Fibroblast of skin of right quadriceps (primary cell): ENCODE measurements around the gene MRPL40.
"Not testable (repeated sequence)": the region's sequence is repeated elsewhere in the genome, so short reads cannot be mapped to it uniquely, and the experiment has no call there.

Source experiments
- DNase-seq: peaks from one replicate; pipeline ENCODE4 v3.0.0-alpha.2; 2013

The MRPL40 gene

DNA sequence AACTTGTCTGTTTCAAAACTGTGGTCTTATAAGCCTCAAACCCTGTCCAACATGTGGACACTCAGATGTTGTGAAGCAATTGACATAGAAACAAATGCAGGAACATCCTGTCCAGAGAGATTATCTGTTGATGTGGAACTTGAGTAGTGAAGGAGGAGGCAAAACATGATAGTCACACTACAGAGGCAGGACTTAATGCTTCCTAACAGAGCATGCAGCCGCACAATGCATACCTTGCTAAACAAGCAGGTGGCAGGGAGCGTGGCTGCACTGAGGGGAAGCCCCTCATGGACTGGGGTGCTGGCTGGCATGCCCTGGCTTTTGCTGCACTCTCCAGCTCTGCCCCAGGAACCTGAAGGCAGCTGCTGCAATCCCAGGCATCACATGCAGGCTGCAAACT is 9.8 kb downstream of the MRPL40 start:
- DNase-seq, result no peak

DNA sequence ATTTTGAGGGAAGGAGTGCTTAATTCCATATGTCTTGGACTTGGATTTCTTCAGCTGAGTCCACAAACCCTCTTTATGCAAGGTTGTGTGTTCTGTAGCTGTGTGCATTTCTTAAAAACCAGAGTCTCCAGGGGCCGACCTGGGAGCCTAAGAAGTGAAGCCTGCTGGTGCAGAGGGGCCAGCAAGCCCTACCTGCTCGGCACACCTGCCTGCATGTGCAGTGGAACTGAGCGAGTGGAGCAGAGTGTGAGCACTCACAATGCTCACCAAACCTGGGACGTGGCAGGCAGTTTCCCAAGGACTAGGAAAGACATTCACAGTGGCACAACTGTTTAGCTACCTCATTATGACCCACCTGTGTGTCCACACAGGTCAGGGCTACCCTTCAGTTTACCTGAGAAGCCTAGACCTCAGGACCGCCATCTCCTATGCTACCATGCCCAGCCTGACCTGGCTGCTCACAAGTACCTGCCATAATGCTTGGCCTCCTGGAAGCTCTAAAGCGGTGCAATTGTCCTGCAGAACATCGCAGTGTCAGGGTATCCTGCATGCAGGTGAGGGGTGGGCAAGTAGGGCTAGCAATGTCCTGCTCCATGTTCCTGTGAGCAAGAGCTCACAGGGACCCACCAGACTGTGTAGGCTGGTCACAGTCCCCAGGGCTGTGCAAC is 11.3 kb downstream of the MRPL40 start:
- DNase-seq, result no peak

DNA sequence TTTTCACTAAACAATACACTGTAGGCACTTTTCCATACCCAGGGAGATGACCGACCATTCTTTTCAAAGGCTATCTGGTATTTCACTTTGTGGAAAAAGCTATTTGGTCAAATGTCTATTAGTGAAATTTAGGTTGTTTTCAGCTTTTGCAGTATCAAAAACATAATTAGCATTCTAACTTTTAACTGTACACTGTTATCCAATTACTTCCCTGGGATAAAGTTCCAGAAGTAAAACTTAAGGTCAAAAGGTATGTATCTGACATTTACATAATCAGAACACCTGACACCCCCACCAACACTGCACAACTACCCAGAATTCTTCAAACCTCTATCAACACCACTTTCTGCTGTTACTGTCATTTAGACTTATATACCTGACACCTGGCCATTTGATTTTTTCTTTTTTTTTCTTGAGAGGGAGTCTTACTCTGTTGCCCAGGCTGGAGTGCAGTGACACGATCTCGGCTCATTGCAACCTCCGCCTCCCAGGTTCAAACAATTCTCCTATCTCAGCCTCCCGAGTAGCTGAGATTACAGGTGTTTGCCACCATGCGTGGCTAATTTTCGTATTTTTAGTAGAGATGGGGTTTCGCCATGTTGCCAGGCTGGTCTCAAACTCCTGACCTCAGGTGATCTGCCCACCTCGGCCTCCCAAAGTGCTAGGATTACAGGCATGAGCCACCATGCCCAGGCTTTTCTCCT is 13.1 kb downstream of the MRPL40 start:
- DNase-seq, result not testable (repeated sequence)

DNA sequence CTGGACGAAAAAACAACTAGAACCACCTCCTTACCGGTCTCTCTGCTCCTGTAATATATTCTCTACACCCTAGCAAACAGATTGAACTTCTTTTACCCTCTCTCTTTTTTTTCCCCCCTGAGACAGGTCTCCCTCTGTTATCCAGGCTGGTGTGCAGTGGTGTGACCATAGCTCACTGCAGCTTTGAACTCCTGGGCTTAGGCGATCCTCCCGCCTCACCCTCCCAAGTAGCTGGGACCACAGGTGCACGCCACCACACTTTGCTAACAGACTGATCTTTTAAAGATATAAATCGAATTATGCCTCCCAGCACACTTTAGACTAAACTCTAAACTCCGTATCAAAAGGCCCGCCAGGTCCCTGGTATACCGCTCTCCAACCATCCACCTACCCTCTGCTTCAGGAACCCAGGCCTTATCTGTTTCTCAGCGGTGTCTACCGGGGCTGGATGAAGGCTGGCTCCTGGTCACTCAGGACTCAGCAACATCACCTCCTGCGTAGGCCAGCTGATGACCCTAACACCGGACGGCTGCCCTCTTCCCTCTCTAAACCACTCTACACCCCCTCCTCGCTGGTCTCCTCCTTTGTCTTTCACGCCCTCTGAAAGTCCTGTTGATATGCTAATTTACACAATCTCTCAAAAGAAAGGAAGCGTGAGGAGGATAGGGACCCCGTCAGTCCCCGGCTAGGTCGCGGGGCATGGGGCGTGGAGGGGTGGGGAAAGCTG is 14.4 kb downstream of the MRPL40 start:
- DNase-seq, result no peak

DNA sequence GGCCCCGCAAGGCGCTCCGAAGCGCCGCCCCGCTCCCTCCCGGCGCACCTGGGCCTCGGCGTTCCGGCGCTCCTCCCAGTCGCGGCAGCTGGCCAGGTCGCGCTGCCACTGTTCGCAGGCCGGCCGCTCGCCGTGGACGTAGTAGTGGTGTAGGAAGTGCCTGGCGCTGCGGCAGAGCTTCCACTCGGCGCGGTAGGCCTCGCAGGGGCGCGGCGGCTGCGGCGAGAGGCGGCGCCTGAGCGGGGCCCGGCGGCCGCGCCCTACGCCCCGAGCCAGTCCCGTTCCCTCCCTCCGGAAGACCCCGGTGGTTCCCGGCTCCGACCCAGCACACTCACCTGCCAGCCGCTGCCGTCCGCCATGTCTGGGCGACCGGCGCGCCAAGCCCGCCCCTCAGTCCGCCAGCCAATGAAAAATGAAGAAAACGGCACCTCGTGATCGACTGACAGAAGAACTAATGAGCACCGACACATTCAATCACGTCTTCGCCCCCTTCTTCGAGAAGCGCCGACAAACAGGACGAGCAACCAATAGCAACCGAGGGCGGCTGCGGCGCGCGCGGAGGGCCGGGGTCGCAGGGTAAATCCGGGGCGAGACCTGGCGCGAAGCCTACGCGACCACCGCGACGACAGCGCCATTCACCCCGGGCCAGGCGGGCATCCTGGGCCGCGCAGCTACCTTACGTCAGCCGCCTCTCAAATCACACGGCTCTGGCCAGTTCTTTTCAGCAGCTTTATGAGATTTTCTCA is 15.2 kb downstream of the MRPL40 start, which contains the start of gene C22orf39:
Gene C22orf39, minus strand, starts transcription at position 382 of the 746 bp plus-strand sequence. Its CDS starts 23 bp downstream, at position 359.
- DNase-seq, result peak; percentile 91

DNA sequence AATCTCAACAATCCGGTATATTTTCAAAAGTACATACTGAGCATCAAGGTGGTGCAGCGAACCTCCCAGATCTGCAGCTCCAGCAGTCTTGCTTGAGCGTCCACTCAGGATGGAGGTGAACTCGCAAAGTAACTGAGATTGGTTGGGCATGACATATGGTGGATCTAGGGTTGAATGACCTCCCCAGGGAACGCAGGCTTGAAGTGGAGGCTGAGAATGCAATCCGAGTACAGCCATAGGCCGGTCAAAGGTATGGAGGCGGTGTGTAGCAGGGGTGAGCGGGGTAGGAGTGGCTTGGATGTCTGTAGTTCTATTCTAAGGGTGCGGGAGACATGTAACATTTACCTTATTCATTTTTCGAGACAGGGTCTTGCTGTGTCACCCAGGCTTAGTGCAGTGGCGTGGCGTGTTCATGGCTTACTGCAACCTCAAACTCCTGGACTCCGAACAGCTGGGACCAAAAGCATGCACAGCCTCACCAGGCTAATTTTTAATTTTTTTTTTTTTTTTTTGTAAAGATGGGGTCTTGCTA is 15.8 kb downstream of the MRPL40 start:
- peak; percentile 69 for DNase-seq

DNA sequence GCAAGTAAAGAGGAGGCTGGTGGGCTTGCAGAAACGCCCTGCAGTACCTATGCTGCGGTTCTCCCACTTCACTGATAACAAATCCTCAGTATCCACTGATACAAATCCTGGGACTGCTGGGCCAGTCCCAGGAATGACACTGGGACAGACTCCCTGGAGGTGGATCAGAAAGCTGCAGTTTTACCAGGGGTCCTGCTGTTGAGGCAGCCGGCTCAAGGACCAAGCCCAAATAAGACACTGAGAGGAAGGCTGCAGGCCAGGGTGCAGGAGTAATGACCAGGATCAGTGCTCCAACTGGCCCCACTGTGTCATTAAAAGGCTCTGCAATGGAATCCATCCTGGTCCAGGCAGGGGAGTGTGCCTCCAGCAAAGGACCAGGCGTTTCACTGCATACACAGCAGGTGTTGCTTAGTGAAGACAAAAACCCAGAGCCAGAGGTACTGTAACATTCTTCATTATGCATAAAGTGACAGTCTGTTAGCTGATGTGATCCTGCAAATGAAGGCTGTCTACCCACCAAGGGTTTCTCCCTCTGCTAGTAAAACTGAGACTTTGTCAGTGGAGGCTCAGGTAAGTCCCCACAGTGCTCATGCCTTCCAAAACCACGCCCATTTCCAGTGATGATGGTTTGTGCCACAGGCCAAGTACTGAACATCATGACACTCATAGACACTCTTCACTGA is 16.5 kb downstream of the MRPL40 start:
- no peak for DNase-seq

DNA sequence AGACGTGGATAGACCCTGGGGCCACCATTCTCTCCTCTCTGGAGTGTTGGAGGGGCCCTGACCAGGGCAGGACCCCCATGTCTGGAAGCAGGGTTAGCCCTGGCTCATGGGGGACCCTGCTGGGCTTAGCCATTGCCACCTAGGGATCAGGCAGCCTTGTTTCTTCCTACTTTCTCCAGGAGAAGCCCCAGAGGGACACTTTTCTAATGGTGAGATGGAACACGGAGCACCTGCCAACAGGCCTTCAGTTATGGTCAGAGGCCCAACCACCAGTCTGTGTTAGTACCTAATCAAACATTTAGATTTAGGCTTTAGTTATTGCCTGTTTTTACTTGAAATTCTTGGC is 17.1 kb downstream of the MRPL40 start:
- DNase-seq, result no peak

DNA sequence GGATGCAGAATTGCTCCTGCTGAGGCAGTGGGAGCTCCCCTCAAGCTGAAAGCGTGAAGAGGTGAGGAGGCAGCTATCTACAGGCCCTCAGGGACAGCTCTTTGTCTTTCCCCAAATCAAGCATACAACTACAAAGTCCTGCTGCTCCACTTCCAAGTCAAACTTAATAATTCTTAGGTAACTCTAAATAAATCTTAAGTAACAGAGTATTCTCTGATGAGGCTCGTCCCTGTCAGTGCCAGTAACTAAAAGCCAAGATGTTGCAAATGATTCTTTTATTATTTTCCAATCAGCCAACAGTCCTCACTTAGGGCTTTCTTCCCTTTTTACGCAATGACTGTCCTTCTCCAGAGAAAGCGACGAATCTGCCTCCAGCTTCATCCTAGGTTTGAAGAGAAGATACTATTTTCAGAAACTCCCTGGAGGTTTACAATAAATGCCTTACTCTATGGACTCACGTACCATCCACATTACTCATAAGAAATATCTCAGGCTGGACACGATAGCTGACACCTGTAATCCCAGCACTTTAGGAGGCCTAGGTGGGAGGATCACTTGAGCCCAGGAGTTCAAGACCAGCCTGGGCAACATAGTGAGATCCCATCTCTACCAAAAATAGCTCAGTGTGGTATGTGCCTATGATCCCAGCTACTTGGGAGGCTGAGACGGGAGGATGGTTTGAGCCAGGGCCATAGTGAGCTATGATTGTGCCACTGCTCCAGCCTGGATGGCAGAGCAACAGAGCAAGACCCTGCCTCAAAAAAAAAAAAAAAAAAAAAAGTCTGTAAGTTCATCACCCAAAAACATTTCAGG is 18.2 kb downstream of the MRPL40 start:
- DNase-seq, result no peak

DNA sequence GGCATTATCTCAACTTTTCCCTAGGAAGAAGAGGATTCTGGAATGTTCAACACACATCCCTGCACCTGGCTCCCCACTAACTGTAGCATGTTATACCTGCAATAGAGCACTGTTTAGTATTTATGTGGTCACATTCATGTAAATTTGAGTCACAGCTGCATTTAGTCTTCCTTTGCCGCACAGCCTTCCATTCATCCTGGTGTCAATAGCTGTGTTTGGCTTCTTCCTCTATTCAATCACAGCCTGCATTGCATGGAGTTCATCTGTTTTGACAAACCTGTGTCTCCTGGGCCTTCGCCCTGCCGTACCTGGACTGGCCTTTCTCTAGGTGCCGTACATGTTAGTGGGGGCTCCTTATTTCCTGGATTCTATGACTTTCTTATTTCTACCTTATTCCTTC is 19.2 kb downstream of the MRPL40 start:
- DNase-seq, result no peak

DNA sequence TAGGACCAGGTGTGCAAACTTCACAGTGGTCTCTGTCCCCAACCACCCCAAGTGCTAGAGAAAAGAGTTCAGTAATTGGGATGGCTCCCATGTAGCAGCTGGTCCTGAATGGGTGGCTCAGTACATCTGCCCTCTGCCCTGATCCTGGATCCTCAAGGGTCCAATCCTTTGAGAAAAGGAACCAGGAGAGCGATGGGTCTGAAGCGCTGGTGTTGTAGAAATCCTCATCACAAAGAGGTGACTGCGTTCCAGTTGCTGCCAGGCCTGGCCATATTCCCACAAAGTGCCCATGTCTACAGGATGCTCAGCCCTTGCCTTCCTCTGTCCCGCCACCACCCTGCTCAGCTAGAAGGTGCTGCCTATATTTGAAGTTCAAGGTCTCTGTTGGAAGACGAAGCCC is 21.4 kb downstream of the MRPL40 start:
- DNase-seq, result no peak

DNA sequence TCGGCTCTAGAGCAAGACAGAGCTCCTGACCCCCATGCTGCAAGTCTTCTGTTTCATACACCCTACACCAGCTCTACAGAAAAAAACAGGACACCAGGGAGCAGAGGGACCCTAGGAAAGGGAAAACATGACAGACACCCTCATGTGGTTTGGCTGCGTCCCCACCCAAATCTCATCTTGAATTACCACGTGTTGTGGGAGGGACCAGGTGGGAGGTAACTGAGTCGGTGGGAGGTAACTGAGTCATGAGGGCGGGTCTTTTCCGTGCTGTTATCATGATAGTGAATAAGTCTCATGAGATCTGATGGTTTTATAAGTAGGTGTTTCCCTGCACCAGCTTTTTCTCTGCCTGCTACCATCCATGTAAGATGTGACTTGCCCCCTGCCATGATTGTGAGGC is 21.8 kb downstream of the MRPL40 start:
- DNase-seq, result no peak

DNA sequence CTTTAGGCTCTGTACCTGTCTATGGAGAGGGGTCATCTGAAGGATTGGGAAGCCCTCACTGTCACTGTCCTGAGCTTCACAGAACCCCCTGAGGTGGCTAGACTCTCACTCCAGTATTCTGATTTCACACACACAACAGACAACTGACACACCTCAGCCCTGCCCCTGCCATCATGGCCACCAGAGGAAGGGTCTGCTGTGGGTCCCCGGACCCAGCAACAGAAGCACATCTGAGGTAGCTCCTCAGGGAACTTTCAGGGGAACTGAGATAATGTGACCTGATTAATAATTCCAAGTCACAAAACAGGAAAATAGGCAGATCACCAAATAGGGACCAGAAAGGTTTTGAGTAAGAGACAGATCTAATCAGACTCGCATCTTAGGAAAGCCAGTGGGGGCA is 22.7 kb downstream of the MRPL40 start:
- DNase-seq, result no peak

DNA sequence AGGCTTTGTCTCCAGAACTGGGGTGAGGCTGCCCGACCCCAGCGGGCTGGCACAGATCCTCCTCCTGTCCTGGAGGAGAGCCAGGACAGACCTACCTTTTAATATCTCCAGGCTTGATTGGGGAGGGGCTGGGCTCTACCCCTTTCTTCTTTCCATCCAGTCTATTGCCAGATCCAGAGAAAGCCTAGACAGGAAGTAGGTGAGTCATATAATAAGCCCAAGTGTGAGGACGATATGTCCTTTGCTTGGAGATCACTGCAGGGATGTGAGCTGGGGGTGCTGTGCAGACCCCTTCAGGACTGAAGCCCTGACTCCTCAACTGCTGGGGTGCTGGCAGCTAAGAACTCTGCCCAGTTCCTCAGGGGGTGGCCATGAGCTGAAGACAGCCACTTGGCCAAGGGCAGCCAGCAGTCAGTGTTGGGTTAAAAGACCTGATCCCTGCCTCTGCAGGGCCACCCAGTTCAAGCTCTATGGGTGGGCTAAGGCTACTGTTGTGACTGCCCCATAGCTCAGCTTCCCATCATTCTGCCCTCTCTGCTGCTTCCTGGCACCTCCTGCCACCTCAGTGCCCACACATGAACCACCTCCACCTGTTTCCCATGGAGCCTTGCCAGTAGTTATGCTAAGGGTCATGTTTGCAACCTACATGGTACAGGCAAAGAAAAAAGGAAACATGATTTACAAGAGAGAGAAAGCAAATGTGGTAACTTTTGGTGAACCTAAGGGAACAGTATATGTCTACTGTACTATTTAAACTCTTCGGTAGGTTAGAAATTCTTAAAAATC is 23.4 kb downstream of the MRPL40 start:
- no peak for DNase-seq

DNA sequence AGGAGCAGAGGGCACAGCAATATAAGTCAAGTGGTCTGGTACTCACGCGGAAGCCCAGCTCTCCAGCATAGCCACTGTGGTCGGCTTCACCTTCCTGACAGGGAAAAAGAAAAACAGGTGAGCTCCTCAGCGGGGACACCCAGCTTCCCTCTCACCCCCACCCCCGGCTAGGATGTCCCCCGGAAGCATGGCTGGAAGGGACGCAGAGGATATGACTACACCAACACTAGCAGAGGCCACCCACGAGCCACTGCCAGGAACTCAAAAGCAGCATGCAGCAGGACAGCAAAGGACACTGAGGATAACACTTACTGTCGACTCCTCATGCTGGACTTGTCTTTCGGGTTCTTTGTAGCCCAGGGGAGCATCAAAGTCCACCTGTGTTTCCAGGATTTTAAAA is 24.2 kb downstream of the MRPL40 start:
- DNase-seq, result no peak

DNA sequence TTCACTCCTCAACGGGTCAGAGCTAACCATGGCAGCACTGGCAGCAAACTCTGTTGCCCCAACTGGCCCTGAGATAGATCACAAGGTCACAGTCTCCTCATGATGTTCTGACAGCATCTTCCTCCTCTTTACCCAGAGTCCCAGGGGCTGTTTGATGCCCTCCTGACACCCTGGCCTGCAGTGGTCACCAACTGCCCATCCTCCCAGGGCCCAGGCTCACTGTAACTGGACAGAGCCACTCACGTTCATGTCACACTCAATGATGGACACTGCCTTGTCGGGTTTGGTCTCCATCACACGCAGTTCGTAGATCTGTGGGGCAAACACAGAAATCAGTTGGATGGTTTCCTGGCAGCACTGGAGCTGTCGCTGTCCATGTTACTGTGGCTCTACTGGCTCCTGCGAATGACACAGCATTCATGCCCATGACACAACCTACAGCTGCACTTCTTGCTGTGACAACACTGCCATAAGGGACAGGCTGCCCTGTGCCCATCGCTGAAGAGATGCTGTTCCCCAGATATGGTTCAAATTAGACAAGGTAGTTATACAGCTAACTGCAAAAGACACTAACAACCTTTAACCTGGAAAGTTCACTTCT is 25.6 kb downstream of the MRPL40 start:
- DNase-seq, result no peak

DNA sequence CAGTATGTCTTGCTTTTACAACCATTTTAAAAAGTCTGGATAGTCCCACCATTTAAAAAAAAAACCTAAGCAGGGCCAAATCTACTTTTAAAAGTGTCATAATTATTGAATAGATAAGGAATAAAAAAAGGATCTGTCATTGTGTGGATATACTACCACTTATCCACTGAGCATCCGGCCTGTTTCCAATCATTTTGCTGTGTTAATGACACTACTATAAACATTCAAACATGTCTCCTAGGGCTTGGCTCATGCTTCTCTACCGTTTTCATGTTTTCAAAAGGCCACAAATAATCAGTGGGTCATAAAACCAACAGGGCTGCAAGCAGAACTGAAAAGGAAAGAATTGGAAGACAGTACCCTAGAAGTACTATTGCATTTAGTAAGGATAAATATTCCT is 27.7 kb downstream of the MRPL40 start:
- DNase-seq, result no peak

DNA sequence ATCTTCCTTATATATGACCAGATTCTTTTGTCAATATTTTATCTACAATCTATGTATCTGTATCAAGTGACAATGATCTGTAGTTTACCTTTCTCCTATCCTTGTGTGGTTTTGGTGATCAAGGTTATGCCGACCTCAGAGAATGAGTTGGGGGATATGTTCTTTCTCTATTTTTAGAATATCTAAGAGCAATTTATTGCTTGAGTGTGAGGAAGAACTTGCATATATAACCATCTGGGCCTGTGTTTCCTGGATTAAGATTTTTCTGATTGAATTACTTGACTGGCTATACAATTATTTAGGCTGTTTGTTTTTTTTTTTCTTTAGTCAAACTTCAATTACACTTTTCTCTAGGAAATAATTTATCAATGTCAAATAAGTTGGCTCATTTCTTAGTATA is 29.2 kb downstream of the MRPL40 start:
- no peak for DNase-seq

DNA sequence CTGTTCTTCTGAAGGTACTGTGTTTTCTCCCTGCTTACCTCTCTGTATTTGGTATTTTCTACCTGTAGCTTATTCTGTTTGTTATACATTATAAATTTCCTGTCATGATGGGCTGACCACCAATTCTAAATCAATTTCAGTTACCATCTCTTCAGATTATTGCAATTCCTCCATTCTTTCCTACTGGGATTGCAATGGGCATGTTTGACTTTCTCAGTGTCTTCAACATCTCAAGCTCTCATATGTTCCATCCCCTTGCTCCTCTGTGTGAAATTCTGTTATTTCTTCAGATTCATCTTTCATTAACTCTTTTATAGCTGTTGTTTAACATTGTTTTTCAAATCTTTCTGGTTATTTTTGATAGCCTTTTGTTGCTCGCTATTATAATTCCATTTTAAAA is 30.7 kb downstream of the MRPL40 start:
- no peak for DNase-seq
